GM12865 (cell line): Measurements from ENCODE around the gene HIGD1C.
"Not testable (repeated sequence)": the region's sequence is repeated elsewhere in the genome, so short reads cannot be mapped to it uniquely, and the experiment has no call there.

Source experiments
- DNase-seq: peaks from one replicate; pipeline ENCODE4 v3.0.0; 2010; ENCODE audit warnings: low read depth
- H3K4me3 ChIP-seq: 2 replicates; pipeline ENCODE4 v1.5.1; 2011; ENCODE audit warnings: mild to moderate bottlenecking, low read depth, low read length, control low read depth
- CTCF ChIP-seq: IDR thresholded peaks from 2 replicates; pipeline ENCODE4 v1.5.1; 2011; ENCODE audit warnings: low read length, control low read depth, low read depth, inconsistent platforms; ENCODE audit not compliant: insufficient read depth; ENCODE audit errors: missing control alignments

The HIGD1C gene

DNA sequence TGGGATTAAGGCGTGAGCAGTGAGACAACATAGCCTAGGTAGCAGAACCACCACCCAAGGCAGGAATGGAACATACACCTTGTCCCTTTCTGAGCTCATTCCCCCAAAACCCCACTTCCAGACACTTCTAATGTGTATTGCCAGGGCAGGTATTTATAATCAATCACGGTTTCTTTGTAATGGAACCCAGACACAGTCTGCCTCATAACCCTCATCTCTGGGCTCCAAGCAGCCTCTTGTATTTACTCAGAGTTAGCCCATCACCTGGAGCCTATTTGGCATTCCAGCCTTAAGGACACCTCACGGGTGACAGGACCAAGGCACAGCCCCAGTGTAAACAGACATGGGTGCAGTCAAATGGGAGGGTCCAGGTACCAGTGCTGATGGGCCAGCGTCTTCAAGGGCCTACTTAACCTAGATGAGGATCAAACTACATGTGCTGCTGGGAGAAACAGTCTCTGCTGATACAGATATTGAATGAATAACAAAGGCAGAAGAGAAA, 2.5 kb upstream of the HIGD1C start:
- TF ChIP-seq CTCF = no peak
- no peak overlapping the region for H3K4me3 ChIP-seq
- no peak for DNase-seq

- no peak for TF ChIP-seq CTCF
- no peak for DNase-seq
- no peak overlapping the region for H3K4me3 ChIP-seq
These were observed 1.2 kb upstream of the HIGD1C start for GRCh38 chr12:50951112-50951511.

DNA sequence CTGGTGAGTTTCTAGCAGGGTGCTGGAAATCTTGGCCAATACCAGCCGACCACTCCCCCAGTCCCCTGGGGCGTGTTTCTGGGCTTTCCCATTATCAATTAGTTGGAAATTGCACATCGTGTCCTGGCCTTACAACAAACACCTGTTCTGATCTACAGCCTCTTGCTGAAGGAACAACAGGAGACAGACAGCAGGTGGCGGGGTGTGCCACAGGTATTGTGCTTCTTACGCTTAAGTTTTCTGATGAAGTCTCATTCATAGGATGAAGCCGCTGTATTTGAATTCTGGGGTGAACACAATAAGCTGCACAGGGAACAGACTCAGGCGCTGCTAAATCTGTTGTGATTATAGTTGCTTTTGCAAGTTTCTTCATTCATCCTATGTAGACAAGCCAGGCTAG, 703 bp downstream of the HIGD1C start:
- no peak for TF ChIP-seq CTCF

GRCh38 chr12:50954789-50955188, 2.4 kb downstream of the HIGD1C start:
- H3K4me3 ChIP-seq, DNase-seq: not testable (repeated sequence)

More for the DNA sequence above, 703 bp downstream of the HIGD1C start:
- DNase-seq = no peak
- no peak overlapping the region for H3K4me3 ChIP-seq

DNA sequence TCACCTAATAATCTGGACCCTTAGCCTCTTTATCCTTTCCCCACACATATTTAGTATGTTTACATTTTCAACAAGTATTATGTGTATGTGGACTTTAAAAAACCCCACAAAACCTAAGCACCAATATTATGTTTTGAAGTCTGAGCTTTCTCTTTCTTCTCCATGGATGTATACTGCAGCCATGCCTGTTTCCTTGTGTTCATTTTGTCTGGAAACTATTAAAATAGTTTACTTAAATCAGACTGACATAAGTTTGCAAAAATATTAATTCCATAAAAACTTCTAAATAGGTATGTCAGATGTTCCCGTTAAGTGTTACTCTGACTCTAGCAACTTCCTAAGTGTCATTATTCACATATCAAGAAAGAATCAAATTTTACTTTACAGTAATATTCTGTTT, 2.9 kb downstream of the HIGD1C start:
- TF ChIP-seq CTCF = no peak
- DNase-seq = no peak
- no peak overlapping the region for H3K4me3 ChIP-seq

DNA sequence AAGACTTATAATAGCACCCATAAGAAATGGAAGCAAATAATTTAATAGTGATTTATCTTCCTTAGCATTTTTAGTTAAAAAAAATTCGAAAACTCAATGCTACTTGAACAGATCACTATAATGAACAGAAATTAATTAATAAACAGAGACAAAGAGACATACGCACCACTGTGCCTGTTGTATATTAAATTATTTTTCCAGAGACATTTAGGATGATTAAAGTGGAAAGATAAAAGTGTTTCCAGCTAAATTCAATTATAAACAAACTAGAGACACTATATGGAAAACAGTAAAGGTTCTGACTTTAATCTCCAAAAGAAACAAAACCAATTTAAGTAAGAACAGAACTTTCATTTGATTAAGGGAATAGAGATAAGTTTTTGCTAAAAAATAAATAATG, 3.4 kb downstream of the HIGD1C start:
- H3K4me3 ChIP-seq = no peak overlapping the region
- no peak for DNase-seq
- no peak for TF ChIP-seq CTCF

- no peak overlapping the region for H3K4me3 ChIP-seq
- no peak for TF ChIP-seq CTCF
These were observed 7.8 kb downstream of the HIGD1C start for GRCh38 chr12:50960130-50960529.

More at GRCh38 chr12:50960130-50960529, 7.8 kb downstream of the HIGD1C start:
- peak; percentile 9 for DNase-seq
